Measurements from ENCODE around the gene KRT78.
"Not testable (repeated sequence)": the region's sequence is repeated elsewhere in the genome, so short reads cannot be mapped to it uniquely, and the experiment has no call there.

The KRT78 gene

GRCh38 chr12:52796839-52797528, 51.8 kb downstream of the KRT78 start:
- DNase-seq (ENCODE audit: low read depth in 2 of 2) = no peak

DNA sequence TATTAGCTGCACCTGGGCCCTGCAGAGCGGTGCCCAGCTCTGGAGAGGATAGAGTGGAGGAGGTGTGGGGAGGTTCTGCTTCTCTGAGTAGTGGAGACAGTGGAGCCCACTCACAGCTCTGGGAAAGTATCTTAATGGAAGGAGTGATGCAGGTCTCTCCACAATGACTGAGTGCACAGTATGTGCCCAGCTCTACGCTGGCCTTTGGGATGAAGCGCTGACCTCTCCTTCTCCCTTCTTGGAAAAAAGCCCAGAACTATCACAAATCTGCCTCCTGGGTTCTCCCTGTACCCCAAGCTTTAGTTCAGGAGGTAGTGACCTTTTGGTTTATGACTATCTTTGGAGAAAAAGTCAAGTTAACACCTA, 52.4 kb downstream of the KRT78 start:
- DNase-seq (ENCODE audit: low read depth in 2 of 2) = no peak

- no peak for DNase-seq (ENCODE audit: low read depth in 2 of 2)
Measured at GRCh38 chr12:52795694-52796428, 52.9 kb downstream of the KRT78 start, which contains the start of gene KRT3. Gene KRT3, minus strand, starts transcription at chr12:52796117. Its CDS starts 75 bp downstream, at chr12:52796042.

- not testable (repeated sequence) for DNase-seq (ENCODE audit: low read depth in 2 of 2)
Measured at GRCh38 chr12:52795332-52795674, 53.5 kb downstream of the KRT78 start.

DNA sequence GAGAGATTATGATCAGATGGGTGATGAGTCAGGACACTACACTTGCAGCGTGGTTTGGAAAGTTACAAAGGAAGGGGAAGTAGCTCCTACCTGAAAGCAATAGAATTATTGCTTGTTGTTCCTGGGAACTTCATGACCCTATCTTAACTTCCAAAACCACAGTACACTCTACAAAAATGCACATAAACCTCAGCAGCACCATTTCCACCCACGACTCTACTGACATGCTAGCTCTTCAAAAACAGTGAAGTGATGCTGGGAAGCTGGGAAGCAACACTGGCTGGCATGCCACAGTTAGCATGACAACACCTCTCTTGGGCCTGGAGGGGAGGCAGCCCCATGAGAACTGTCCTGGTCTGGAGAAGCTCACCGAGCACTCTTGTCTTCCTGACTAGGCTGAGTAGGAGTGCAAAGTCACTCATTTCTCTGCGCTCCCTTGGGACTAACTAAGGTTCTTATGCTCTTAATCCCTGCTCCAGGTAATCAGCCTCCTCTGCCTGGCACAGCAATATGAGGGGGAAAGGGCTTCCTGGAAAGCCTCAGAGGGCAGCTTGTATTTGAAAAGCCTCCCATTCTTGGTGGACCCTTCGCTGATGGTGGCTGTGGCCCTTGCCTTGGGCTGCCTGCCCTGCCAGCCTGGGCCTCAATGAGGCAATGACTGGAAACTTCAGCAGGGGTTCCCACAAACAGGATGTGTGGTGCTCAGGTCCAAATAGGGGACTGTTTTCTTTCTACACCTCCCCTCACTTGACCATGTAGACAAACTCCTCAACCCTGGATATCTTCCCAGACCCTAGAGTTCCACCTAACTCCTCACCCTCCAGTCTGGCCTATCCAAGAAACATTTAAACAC, 54.1 kb downstream of the KRT78 start:
- no peak for DNase-seq (ENCODE audit: low read depth in 2 of 2)

GRCh38 chr12:52792185-52793029, 56.4 kb downstream of the KRT78 start:
- DNase-seq (ENCODE audit: low read depth in 2 of 2) = no peak

- DNase-seq (ENCODE audit: low read depth in 2 of 2) = no peak
Measured at GRCh38 chr12:52791271-52792184, 57.3 kb downstream of the KRT78 start.

DNA sequence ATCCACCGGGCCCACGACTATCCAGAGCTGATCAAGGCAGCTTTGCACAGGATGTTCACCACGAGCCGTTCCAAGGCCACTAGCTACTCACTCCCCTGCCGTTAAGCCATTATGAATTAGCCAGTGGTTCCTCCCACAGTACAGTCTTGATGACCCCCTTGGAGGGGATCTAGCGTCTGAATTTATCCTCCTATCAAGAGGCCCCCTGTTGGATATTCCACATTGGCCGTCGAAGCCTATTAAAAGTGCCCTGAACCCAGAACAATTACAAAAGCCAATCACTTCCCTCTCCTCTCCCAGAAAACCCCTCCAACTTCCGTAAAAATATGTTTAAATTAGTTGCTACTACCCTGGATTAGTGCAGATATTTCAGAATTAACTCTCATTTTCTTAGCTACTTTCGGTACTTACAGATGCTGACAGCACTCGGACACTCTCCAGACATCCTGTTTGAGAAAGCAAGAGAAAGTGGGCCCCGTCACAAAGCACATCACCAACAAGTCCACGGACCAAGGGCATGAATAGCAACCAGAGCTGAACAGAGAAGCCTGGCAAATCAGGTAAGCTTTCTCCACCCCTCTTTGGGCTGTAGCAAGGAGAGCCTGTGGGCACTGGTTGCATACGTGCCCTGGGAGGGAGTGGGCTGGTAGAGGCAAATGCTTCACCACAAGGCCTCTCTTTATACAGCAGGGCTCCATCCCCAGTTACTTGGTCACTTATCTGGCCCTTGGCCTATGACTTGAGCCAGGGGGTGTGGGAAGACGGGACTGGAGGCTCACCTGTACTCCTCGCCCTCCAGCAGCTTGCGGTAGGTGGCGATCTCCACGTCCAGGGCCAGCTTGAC, 58.1 kb downstream of the KRT78 start:
- no peak for DNase-seq (ENCODE audit: low read depth in 2 of 2)

GRCh38 chr12:52789637-52790426, 59.0 kb downstream of the KRT78 start:
- no peak for DNase-seq (ENCODE audit: low read depth in 2 of 2)

DNA sequence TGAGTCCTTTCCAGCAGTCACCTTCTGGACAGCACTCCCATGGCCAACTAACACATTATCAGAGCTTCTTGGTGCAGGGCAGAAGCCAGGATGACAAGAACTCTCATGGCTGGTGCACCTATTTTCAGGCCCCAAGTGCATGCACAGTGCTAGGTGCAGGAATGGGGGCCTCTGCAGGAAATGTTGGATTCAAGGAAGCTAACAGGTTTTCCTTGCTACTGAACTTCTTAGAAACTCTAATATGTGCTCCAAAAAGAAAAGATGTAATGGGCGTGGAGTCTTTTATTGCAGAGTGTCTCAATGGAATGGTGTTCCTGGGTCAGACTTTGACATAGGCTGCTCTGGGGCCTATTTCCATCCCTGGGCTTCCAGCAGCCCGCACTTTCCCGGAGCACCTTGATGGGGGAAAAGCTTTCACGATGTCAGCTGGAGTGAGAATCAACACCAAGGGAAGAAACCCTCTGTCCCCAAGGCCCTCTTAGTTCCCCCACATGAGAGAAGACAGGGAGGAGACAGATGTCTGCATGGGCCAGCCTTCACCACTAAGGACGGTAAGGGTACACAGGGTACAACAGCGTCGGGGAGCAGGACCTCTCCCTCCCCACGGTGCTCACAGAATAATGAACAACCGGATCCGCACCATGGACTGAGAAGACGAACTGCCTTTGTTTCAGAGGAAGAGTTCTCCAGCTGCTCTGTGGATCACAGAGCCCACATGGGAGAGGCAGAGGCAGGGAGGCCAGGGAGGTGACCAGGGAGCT, 59.7 kb downstream of the KRT78 start:
- no peak for DNase-seq (ENCODE audit: low read depth in 2 of 2)

DNA sequence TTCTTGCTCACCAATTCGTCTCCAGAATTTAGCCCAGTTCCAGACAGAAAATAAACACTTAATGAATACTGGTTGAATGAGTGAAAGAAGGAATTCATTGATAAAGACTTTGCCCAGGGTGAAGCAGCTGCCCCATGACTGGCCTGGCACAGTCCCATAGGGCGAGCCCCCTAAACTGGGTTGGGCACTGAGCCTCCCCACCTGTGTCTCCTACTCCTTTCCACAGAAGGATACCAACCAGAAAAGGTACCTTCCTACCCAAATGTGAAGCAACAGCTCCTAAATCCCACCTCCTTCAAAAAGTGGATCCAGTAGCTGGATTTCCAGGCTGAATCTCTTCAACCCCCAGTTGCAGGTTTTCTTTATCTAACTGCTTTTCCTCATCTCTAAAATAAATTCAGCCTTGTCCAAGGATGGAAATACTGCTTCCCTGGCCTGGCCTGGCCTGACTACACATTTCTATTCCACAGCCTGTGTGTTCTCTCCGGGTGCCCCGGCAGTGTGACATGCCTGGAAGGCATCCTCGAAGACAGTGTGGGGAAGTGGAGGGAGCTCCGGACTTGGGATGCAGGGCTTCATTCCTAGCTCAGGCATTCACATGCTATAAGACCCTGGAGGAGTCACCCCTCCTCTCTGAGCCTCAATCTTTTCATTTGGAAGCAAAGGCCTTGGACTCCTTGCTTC, 60.5 kb downstream of the KRT78 start:
- no peak for DNase-seq (ENCODE audit: low read depth in 2 of 2)

All from stimulated activated CD4-positive, alpha-beta T cell treated with anti-CD3 and anti-CD28 coated beads, Interleukin-1b, Interleukin-23, amount 100 ng/mL, for 1 hour (primary cell).